Activated T-cell treated with anti-CD3 and anti-CD28 coated beads for 24 hours (primary cell): ENCODE data around the gene CASZ1.

ENCODE experiments used
- DNase-seq: peaks from one replicate; pipeline ENCODE4 v3.0.0-alpha.2; 2020; ENCODE audit warnings: low read depth

CASZ1 gene

GRCh38 chr1:10599194-10599861, 197.1 kb downstream of the CASZ1 start:
- DNase-seq = no peak

GRCh38 chr1:10598389-10598702, 198.1 kb downstream of the CASZ1 start:
- DNase-seq = no peak

DNA sequence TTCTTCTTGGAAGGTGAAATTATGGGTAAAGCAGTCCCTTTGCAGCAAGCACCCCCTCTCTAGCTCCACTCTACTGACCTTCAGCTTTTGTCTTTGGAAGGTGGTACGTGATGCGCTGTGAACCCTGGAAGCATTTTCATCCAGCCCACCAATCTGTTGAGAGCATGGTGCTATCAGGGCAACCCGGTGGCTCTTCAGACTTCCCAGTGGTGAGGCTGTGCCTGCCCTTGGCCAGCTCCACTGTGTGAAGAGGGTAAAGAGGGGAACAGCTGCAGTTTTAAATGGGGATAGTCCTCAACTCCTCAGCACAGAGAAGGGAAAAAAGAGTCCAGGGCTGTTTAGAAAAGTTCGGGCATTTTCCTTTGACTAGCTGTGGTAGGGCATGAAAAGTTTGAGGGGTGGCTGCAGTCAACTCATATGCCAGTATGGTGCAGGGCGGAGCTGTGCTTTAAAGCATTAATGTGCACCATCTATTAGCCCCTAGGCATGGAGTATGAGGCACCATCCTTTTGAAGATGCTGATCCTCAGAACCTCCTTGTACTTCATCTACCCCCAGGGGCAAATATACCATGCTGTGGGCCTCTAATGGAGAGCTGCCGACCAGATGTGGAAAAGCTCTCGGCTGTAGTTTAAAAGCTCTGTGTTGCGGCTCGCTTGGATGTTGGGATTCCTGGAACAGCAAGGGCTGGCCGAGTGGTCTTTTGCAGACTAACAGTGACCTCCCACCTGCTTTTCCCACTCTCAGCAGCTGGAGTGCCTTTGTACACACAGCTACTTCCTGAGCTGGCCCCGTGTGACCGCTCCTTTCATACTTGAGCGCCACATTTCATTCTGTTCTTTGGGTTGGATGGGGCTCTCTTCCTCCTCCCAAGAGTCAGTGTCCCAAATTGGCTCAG, 198.7 kb downstream of the CASZ1 start:
- no peak for DNase-seq

DNA sequence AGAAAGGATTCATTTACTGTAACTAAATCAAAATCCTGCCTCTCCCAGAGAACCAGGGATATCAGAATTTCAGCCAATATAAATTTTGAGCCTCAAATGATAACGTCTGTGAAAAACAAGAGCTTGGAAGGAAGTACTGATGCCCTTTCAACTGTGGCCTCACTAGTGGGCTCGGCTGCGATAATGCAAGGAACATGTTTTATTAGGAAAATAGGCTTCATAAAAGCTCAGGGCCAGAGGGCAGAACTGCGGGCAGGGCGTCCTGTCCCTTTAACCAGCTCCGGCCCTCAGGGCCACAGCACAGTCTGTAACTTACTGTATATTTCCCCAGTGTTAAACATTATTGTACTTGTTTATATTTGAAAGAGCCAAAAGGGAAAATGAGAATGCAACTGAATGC, 199.7 kb downstream of the CASZ1 start:
- no peak for DNase-seq

- DNase-seq = no peak
Observed at GRCh38 chr1:10594595-10595223, 201.7 kb downstream of the CASZ1 start.

- DNase-seq = no peak
Observed at GRCh38 chr1:10593750-10594149, 202.7 kb downstream of the CASZ1 start.

DNA sequence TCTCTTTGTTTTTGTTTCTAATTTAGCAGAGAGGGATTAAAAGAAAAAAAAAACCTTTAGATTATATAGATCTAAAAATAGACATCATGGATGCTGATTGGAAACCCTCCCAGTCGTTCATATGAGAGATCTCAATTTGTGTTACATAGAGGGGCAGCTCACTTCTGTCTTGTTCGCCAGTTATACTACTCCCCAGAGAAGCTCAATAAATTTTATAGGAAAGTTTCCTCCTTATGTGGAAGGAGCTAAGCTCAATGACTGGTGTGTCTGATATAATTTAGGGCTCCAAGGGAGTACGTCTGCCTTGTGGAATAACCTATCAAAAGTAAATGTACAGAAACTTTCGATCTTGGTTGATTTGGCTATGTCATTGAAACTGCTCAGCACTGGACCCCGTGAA, 204.1 kb downstream of the CASZ1 start:
- DNase-seq = no peak

- DNase-seq = no peak
Observed at GRCh38 chr1:10591010-10591409, 205.4 kb downstream of the CASZ1 start.

- no peak for DNase-seq
Observed at GRCh38 chr1:10589074-10589473, 207.4 kb downstream of the CASZ1 start.

DNA sequence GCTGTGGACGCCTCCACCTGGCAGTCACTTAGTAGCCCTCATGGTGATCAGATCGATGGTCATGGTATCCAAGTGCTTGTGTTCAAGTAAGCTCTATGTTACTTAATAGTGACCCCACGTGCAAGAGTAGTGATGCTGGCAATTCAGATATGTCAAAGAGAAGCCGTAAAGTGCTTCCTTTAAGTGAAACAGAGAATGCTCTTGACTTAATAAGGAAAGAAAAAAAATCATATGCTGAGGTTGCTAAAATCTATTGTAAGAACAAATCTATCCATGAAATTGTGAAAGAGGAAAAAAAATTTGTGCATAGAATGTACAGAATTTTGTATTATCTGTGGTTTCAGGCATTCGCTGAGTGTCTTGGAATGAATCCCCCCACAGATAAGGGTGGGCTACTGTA, 207.8 kb downstream of the CASZ1 start:
- no peak for DNase-seq
